ENCODE data around the gene RYR1.

- TF ChIP-seq CTCF (IDR thresholded peaks at IDR 0.05; ENCODE audit: insufficient read depth, low read depth, low read length) (no peak), EZH2 (IDR thresholded peaks at IDR 0.05; ENCODE audit: insufficient read depth, low read length) (peak; percentile 55)
Observed at GRCh38 chr19:38564981-38565690, 131.6 kb downstream of the RYR1 start.

All from astrocyte (in vitro differentiated cells and primary cell).